Brain microvascular endothelial cell (primary cell): ENCODE data around the gene TBC1D10B.
A peak's percentile ranks its signal among the peaks of the same experiment; 100 is the strongest.

Source experiments
- DNase-seq: peaks from one replicate; pipeline ENCODE4 v3.0.0-alpha.2; 2020
- H3K27ac ChIP-seq: fragments of 250-450 bp; sonication (Bioruptor Pico); 2 replicates; pipeline ENCODE4 v1.5.1; 2020; ENCODE audit warnings: mild to moderate bottlenecking, moderate library complexity
- H3K27me3 ChIP-seq: fragments of 250-450 bp; sonication (Bioruptor Pico); replicated peaks from 2 replicates; pipeline ENCODE4 v1.5.1; 2020; ENCODE audit warnings: mild to moderate bottlenecking
- H3K36me3 ChIP-seq: fragments of 250-450 bp; sonication (Bioruptor Pico); replicated peaks from 2 replicates; pipeline ENCODE4 v1.5.1; 2020; ENCODE audit warnings: mild to moderate bottlenecking
- H3K4me3 ChIP-seq: 2 replicates; pipeline ENCODE4 v1.5.1; 2011; ENCODE audit warnings: low read depth, mild to moderate bottlenecking, control low read depth, low read length, moderate library complexity
- CTCF ChIP-seq: IDR thresholded peaks from 2 replicates; pipeline ENCODE4 v1.5.1; 2011; ENCODE audit warnings: low read depth, mild to moderate bottlenecking, moderate library complexity, low read length, control low read depth, inconsistent platforms; ENCODE audit errors: missing control alignments
- in situ Hi-C: cut with HindIII; loops from 2 replicates; pipeline ENCODE4 v1.10.0; 2017; ENCODE audit warnings: low sequenced_read_pairs, low pct_ligation_motif_present

Gene TBC1D10B

GRCh38 chr16:30370456-30371247 lies at the start of gene TBC1D10B:
Gene TBC1D10B (minus strand): TSS chr16:30370494. CDS start chr16:30370183, 311 bp downstream.
- Histone ChIP-seq H3K27ac (peak within 1 kb of the TSS; percentile 83), H3K4me3 (peak within 1 kb of the TSS; percentile 77), H3K27me3 (no peaks in the 10 kb centered on the region), H3K36me3 (peaks cover 7% of the 10 kb centered on the region)
- peak; percentile 100 for DNase-seq
- peak; percentile 55 for TF ChIP-seq CTCF
- in situ Hi-C loops = no loop called here

GRCh38 chr16:30418350-30419181 lies 48.3 kb upstream of the TBC1D10B start:
- in situ Hi-C loops = no loop called here
- no peak for DNase-seq
- peak overlapping the region; percentile 52 for H3K4me3 ChIP-seq
- no peak overlapping the region for H3K27ac ChIP-seq
- TF ChIP-seq CTCF = no peak
- peaks cover 9% of the 10 kb centered on the region for H3K36me3 ChIP-seq
- no peaks in the 10 kb centered on the region for H3K27me3 ChIP-seq

GRCh38 chr16:30417529-30418349 lies 47.4 kb upstream of the TBC1D10B start:
- TF ChIP-seq CTCF = peak; percentile 22
- Histone ChIP-seq H3K36me3 (peaks cover 10% of the 10 kb centered on the region), H3K27me3 (no peaks in the 10 kb centered on the region), H3K4me3 (peak overlapping the region; percentile 52), H3K27ac (no peak overlapping the region)
- in situ Hi-C loops = no loop called here
- peak; percentile 65 for DNase-seq

GRCh38 chr16:30416624-30417528 lies 46.6 kb upstream of the TBC1D10B start:
- H3K4me3 ChIP-seq = peak overlapping the region; percentile 52
- no peaks in the 10 kb centered on the region for H3K27me3 ChIP-seq
- TF ChIP-seq CTCF = no peak
- in situ Hi-C loops = no loop called here
- H3K36me3 ChIP-seq = peaks cover 7% of the 10 kb centered on the region
- no peak overlapping the region for H3K27ac ChIP-seq
- no peak for DNase-seq

GRCh38 chr16:30416047-30416603 lies 45.8 kb upstream of the TBC1D10B start:
- DNase-seq = no peak
- Histone ChIP-seq H3K36me3 (peaks cover 9% of the 10 kb centered on the region), H3K27me3 (no peaks in the 10 kb centered on the region), H3K27ac (no peak overlapping the region), H3K4me3 (no peak overlapping the region)
- in situ Hi-C loops = no loop called here
- no peak for TF ChIP-seq CTCF
